ENCODE measurements around the gene CBX5. TPM values are rescaled to one million over a fixed set of nuclear protein-coding genes. Genes with fewer than 3 reads are reported as not detected.
A peak's percentile ranks its signal among the peaks of the same experiment; 100 is the strongest.

CBX5 gene
- total and polyA plus RNA-seq, 7 donors: 3.0 to 30.7 (median 18.6) TPM

GRCh38 chr12:54303640-54304039, 23.7 kb upstream of the CBX5 start:
- no peak overlapping the region for H3K27ac ChIP-seq
- no peak overlapping the region for H3K4me3 ChIP-seq
- no peaks in the 10 kb centered on the region for H3K36me3 ChIP-seq
- H3K4me1 ChIP-seq: peaks cover 0 to 9% (median 8%) of the 10 kb centered on the region in 4 donors
- no peak for DNase-seq
- peaks cover 0 to 42% (median 15%) of the 10 kb centered on the region in 3 donors for H3K27me3 ChIP-seq
- intact Hi-C loops (cut with DNase I): no loop called here
- no peaks in the 10 kb centered on the region for H3K9me3 ChIP-seq
- TF ChIP-seq CTCF (IDR thresholded peaks at IDR 0.05) (no peak), EP300 (IDR thresholded peaks at IDR 0.05) (no peak), POLR2A (IDR thresholded peaks at IDR 0.05) (no peak), POLR2AphosphoS5 (IDR thresholded peaks at IDR 0.05) (no peak)

- Histone ChIP-seq H3K4me1 (peaks cover 0 to 9% (median 8%) of the 10 kb centered on the region in 4 donors), H3K36me3 (no peaks in the 10 kb centered on the region), H3K4me3 (no peak overlapping the region), H3K27ac (no peak overlapping the region), H3K27me3 (peaks cover 0 to 43% (median 17%) of the 10 kb centered on the region in 3 donors), H3K9me3 (no peaks in the 10 kb centered on the region)
- TF ChIP-seq POLR2AphosphoS5 (IDR thresholded peaks at IDR 0.05): no peak
- TF ChIP-seq EP300 (IDR thresholded peaks at IDR 0.05): no peak
- TF ChIP-seq POLR2A (IDR thresholded peaks at IDR 0.05): no peak
- DNase-seq: peak; percentile 45
- intact Hi-C loops (cut with DNase I): no loop called here
- 67 to 83% methylated on average over 1 of the region's 1 CpG for WGBS, 2 donors
Measured at GRCh38 chr12:54301428-54302048, 21.6 kb upstream of the CBX5 start.

GRCh38 chr12:54300732-54301427, 21.0 kb upstream of the CBX5 start, which contains the start of gene NFE2:
Gene NFE2, minus strand, starts transcription at chr12:54301015. Its CDS starts 5,767 bp downstream, at chr12:54295248.
- WGBS, 2 donors: 3 to 5% methylated on average over 26 of the region's 26 CpGs
- H3K4me1 ChIP-seq: peaks cover 0 to 9% (median 8%) of the 10 kb centered on the region in 4 donors

DNA sequence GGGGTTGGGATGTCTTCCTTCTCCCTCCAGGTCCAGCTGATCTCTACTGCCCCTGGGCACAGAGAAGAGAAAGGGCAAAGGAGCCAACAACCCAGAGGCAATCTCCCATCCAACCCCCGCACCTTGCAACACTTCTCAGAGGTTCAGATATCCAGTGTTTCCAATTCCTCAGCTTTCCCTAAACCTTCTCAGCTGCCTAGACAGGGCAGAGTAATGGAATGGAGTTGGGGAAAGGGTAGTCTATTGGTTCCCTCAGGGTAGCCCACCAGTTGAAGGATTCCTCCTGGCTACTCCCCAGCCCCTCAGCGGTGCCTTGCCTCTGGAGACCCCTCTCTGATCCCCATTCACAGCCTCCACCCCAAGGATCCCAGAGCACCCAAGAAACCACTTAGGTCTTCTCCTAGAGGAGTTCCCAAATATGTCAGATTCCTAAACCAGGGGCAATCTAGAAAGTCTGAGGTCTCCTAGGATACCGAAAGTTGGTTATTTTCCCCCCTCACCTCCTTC, 20.4 kb upstream of the CBX5 start:
- DNase-seq: no peak
- H3K9me3 ChIP-seq: no peaks in the 10 kb centered on the region
- intact Hi-C loops (cut with DNase I): no loop called here
- TF ChIP-seq CTCF (IDR thresholded peaks at IDR 0.05) (no peak), POLR2AphosphoS5 (IDR thresholded peaks at IDR 0.05) (no peak), POLR2A (IDR thresholded peaks at IDR 0.05) (no peak), EP300 (IDR thresholded peaks at IDR 0.05) (no peak)
- 27 to 44% methylated on average over 3 of the region's 3 CpGs for WGBS, 2 donors
- no peaks in the 10 kb centered on the region for H3K36me3 ChIP-seq
- peak overlapping the region in 2 of 4 donors; percentile 15 to 27 for H3K4me3 ChIP-seq
- H3K27me3 ChIP-seq: peaks cover 0 to 43% (median 17%) of the 10 kb centered on the region in 3 donors
- H3K4me1 ChIP-seq: peaks cover 0 to 9% (median 8%) of the 10 kb centered on the region in 4 donors
- H3K27ac ChIP-seq: no peak overlapping the region

More at GRCh38 chr12:54300732-54301427, 21.0 kb upstream of the CBX5 start, which contains the start of gene NFE2:
- H3K4me3 ChIP-seq: peak within 1 kb of the TSS in 2 of 4 donors; percentile 15 to 27
- no peak within 1 kb of the TSS for H3K27ac ChIP-seq
- H3K9me3 ChIP-seq: no peaks in the 10 kb centered on the region
- DNase-seq: no peak
- H3K27me3 ChIP-seq: peaks cover 0 to 43% (median 17%) of the 10 kb centered on the region in 3 donors
- intact Hi-C loops (cut with DNase I): no loop called here
- no peak for TF ChIP-seq POLR2AphosphoS5 (IDR thresholded peaks at IDR 0.05)
- no peak for TF ChIP-seq POLR2A (IDR thresholded peaks at IDR 0.05)
- TF ChIP-seq EP300 (IDR thresholded peaks at IDR 0.05): no peak
- no peak for TF ChIP-seq CTCF (IDR thresholded peaks at IDR 0.05)
- no peaks in the 10 kb centered on the region for H3K36me3 ChIP-seq

All from sigmoid colon (tissue), 7 donors.